Uterus (tissue), 4 donors: ENCODE results near the gene C20orf141. TPM values are rescaled to one million over a fixed set of nuclear protein-coding genes. Genes with fewer than 3 reads are reported as not detected.

Experiments
- DNase-seq, 2 donors: peaks; one replicate each; pipeline ENCODE4 v3.0.0-alpha.2; 2019 to 2020
- H3K27ac ChIP-seq, 2 donors: fragments of 200-600 bp; sonication (generic); 1 replicate in 1 of 2; 2 replicates in 1 of 2; pipeline ENCODE4 v1.5.1; 2016 to 2018
- H3K27me3 ChIP-seq, 2 donors: fragments of 200-600 bp; sonication (generic); one replicate each; pipeline ENCODE4 v1.5.1; 2018 to 2019; ENCODE audit warnings: control low read depth in 1 of 2
- H3K36me3 ChIP-seq, 2 donors: fragments of 200-600 bp; sonication (generic); one replicate each; pipeline ENCODE4 v1.5.1; 2019; ENCODE audit warnings: control low read depth in 1 of 2
- H3K4me1 ChIP-seq, 2 donors: fragments of 200-600 bp; sonication (generic); one replicate each; pipeline ENCODE4 v1.5.1; 2018 to 2019; ENCODE audit warnings: control low read depth in 1 of 2
- H3K4me3 ChIP-seq, 2 donors: fragments of 200-600 bp; sonication (generic); 1 replicate in 1 of 2; 2 replicates in 1 of 2; pipeline ENCODE4 v1.5.1; 2018 to 2019; ENCODE audit warnings: mild to moderate bottlenecking in 1 of 2
- H3K9me3 ChIP-seq, 2 donors: fragments of 200-600 bp; sonication (generic); one replicate each; pipeline ENCODE4 v1.5.1; 2019; ENCODE audit warnings: control low read depth in 1 of 2
- CTCF ChIP-seq, 4 experiments: fragments of 200-600 bp in 2 of 4; fragments of 450-650 bp in 2 of 4; sonication (generic) in 2 of 4; IDR thresholded peaks; one replicate each; pipeline ENCODE4 v1.5.1; 2016 to 2019; ENCODE audit warnings: antibody characterized with exemption in 4 of 4, mild to moderate bottlenecking in 2 of 4, moderate library complexity in 1 of 4
- POLR2A ChIP-seq, 2 donors: fragments of 450-650 bp; IDR thresholded peaks; one replicate each; pipeline ENCODE4 v1.6.1; 2016; ENCODE audit warnings: antibody characterized with exemption in 2 of 2, mild to moderate bottlenecking in 1 of 2, moderate library complexity in 1 of 2
- intact Hi-C: fragments of 100-400 bp; cut with DNase I; formaldehyde crosslinking; loops from one replicate; pipeline ENCODE4 v1.15.1; 2023; ENCODE audit warnings: low total_unique reads
- total RNA-seq, 4 donors: library from RNA; depleted of rRNA in 3 of 4; stranded (reverse); fragments of >200 nt in 3 of 4; gene quantifications; one replicate each; pipeline versions ENCODE4 v1.1.0 to v1.2.4, GENCODE V29; 2014 to 2023
- donor health status: DM: yes; HTN: yes; CAD: no.

The C20orf141 gene
- total RNA-seq, 4 donors from 2014 or later, result not detected

- DNase-seq, result no peak
- Histone ChIP-seq H3K27me3 (no peaks in the 10 kb centered on the region), H3K4me3 (no peak overlapping the region), H3K4me1 (peaks cover 0 to 13% of the 10 kb centered on the region in 2 donors), H3K27ac (no peak overlapping the region), H3K36me3 (no peaks in the 10 kb centered on the region), H3K9me3 (no peaks in the 10 kb centered on the region)
- TF ChIP-seq POLR2A (IDR thresholded peaks at IDR 0.05) (no peak), CTCF (IDR thresholded peaks at IDR 0.05) (no peak)
- intact Hi-C loops, result no loop called here
These were observed 2.6 kb upstream of the C20orf141 start for GRCh38 chr20:2812189-2812588.

- no peaks in the 10 kb centered on the region for H3K36me3 ChIP-seq
These were observed 711 bp upstream of the C20orf141 start for GRCh38 chr20:2814076-2814475.

GRCh38 chr20:2815242-2815900 is 584 bp downstream of the C20orf141 start:
- DNase-seq, result no peak
- TF ChIP-seq POLR2A (IDR thresholded peaks at IDR 0.05) (no peak), CTCF (IDR thresholded peaks at IDR 0.05) (no peak)
- H3K4me3 ChIP-seq, result no peak overlapping the region
- H3K27me3 ChIP-seq, result no peaks in the 10 kb centered on the region
- no peaks in the 10 kb centered on the region for H3K9me3 ChIP-seq
- peaks cover 0 to 13% of the 10 kb centered on the region in 2 donors for H3K4me1 ChIP-seq
- intact Hi-C loops, result no loop called here
- H3K36me3 ChIP-seq, result no peaks in the 10 kb centered on the region
- H3K27ac ChIP-seq, result peak overlapping the region; percentile 62 to 89

More at GRCh38 chr20:2814076-2814475, 711 bp upstream of the C20orf141 start:
- DNase-seq, result no peak
- intact Hi-C loops, result no loop called here
- Histone ChIP-seq H3K9me3 (no peaks in the 10 kb centered on the region), H3K27me3 (no peaks in the 10 kb centered on the region), H3K4me3 (no peak overlapping the region), H3K27ac (peak overlapping the region in 1 of 2 donors; percentile 89), H3K4me1 (peaks cover 0 to 13% of the 10 kb centered on the region in 2 donors)
- TF ChIP-seq CTCF (IDR thresholded peaks at IDR 0.05) (no peak), POLR2A (IDR thresholded peaks at IDR 0.05) (no peak)

GRCh38 chr20:2816030-2816582 is 1.3 kb downstream of the C20orf141 start, which contains the start of gene TMEM239:
Gene TMEM239 (plus strand): TSS chr20:2816364. CDS start chr20:2816555, 191 bp downstream.
- H3K4me1 ChIP-seq, result peaks cover 0 to 13% of the 10 kb centered on the region in 2 donors
- TF ChIP-seq CTCF (IDR thresholded peaks at IDR 0.05), result no peak
- no peak for TF ChIP-seq POLR2A (IDR thresholded peaks at IDR 0.05)
- no peak for DNase-seq
- no peaks in the 10 kb centered on the region for H3K9me3 ChIP-seq
- intact Hi-C loops, result no loop called here
- no peak within 1 kb of the TSS for H3K4me3 ChIP-seq
- H3K36me3 ChIP-seq, result no peaks in the 10 kb centered on the region
- H3K27ac ChIP-seq, result peak within 1 kb of the TSS; percentile 62 to 98
- H3K27me3 ChIP-seq, result no peaks in the 10 kb centered on the region

GRCh38 chr20:2816583-2817340 is 2.0 kb downstream of the C20orf141 start:
- Histone ChIP-seq H3K27ac (peak overlapping the region; percentile 3 to 98), H3K27me3 (no peaks in the 10 kb centered on the region), H3K4me1 (peaks cover 0 to 13% of the 10 kb centered on the region in 2 donors), H3K4me3 (no peak overlapping the region), H3K36me3 (no peaks in the 10 kb centered on the region), H3K9me3 (no peaks in the 10 kb centered on the region)
- TF ChIP-seq POLR2A (IDR thresholded peaks at IDR 0.05) (no peak), CTCF (IDR thresholded peaks at IDR 0.05) (no peak)
- DNase-seq, result no peak
- intact Hi-C loops, result no loop called here
